GM12878 (cell line): Measurements from ENCODE around the gene UBE2L6. TPM values are rescaled to one million over a fixed set of nuclear protein-coding genes. Genes with fewer than 3 reads are reported as not detected.

Experiments
- ATAC-seq: fragments of 200-7000 bp; cut with Tn5 transposase; 3 replicates; pipeline ENCODE4 v1.9.1; 2020; ENCODE audit warnings: mild to moderate bottlenecking, moderate library complexity
- BruUV-seq: library from RNA; stranded (reverse); fragments of 400-500 nt; replicated peaks from 2 replicates; lab custom pipeline; 2021; lab: Mats Ljungman, UMichigan
- CTCF ChIA-PET: fragments of 300-600 bp; sonication (Branson Sonifier 250); formaldehyde crosslinking; extraction: SDS; loops from one replicate; lab custom pipeline; 2021; ENCODE audit warnings: inconsistent platforms; lab: Yijun Ruan, JAX
- POLR2A ChIA-PET: fragments of 350-600 bp; formaldehyde crosslinking; extraction: SDS; loops from one replicate; lab custom pipeline; 2021; ENCODE audit warnings: inconsistent platforms; lab: Charles Lee
- RAD21 ChIA-PET: fragments of 300-600 bp; sonication (Branson Sonifier 250); formaldehyde crosslinking; loops from one replicate; lab custom pipeline; 2023; ENCODE audit warnings: antibody characterized with exemption; ENCODE audit not compliant: unreplicated experiment; lab: Charles Lee
- SMC1A ChIA-PET: fragments of 300-600 bp; sonication (Branson Sonifier 250); formaldehyde crosslinking; loops from one replicate; lab custom pipeline; 2023; ENCODE audit not compliant: unreplicated experiment, uncharacterized antibody; lab: Charles Lee
- DNase-seq: peaks from one replicate; pipeline ENCODE4 v3.0.0-alpha.2; 2011; ENCODE audit warnings: low read depth, low spot score
- FAIRE-seq: peaks from 3 replicates; lab custom pipeline; 2011; peaks lifted over from hg19 to GRCh38; lab: Jason Lieb, UNC
- H2AFZ ChIP-seq: 2 replicates; pipeline ENCODE4 v1.6.0; 2011; ENCODE audit warnings: low read depth, low read length, control low read depth; ENCODE audit not compliant: control insufficient read depth
- H3K27ac ChIP-seq: 2 replicates; pipeline ENCODE4 v1.5.1; 2011; ENCODE audit warnings: control low read depth; ENCODE audit not compliant: control insufficient read depth, insufficient read depth
- H3K27me3 ChIP-seq, 2 experiments: replicated peaks in 1 of 2; 2 replicates each; pipeline versions ENCODE4 v1.6.0 to v1.6.1; 2011; ENCODE audit warnings: low read length in 1 of 2; ENCODE audit not compliant: control insufficient read depth in 2 of 2, insufficient read depth in 2 of 2
- H3K36me3 ChIP-seq, 2 experiments: 2 replicates each; pipeline ENCODE4 v1.5.1; 2011; ENCODE audit warnings: low read length in 1 of 2; ENCODE audit not compliant: control insufficient read depth in 2 of 2, insufficient read depth in 2 of 2
- H3K4me1 ChIP-seq: 2 replicates; pipeline ENCODE4 v1.6.1; 2011; ENCODE audit warnings: mild to moderate bottlenecking, low read length, moderate library complexity, mixed read lengths; ENCODE audit not compliant: control insufficient read depth, insufficient read depth
- H3K4me2 ChIP-seq: 2 replicates; pipeline ENCODE4 v1.6.0; 2011; ENCODE audit warnings: control low read depth; ENCODE audit not compliant: control insufficient read depth, insufficient read depth
- H3K4me3 ChIP-seq: fragments of 200-600 bp; sonication (generic); 2 replicates; pipeline ENCODE4 v1.5.1; 2016
- H3K79me2 ChIP-seq: 2 replicates; pipeline ENCODE4 v1.6.0; 2011; ENCODE audit warnings: low read length; ENCODE audit not compliant: control insufficient read depth, insufficient read depth
- H3K9ac ChIP-seq: 2 replicates; pipeline ENCODE4 v1.8.0; 2011; ENCODE audit warnings: low read length, control low read depth, mixed read lengths; ENCODE audit not compliant: control insufficient read depth, insufficient read depth
- H3K9me3 ChIP-seq: replicated peaks from 3 replicates; pipeline ENCODE4 v1.5.1; 2011; ENCODE audit warnings: mild to moderate bottlenecking, low read length; ENCODE audit not compliant: control insufficient read depth, insufficient read depth
- H4K20me1 ChIP-seq: 2 replicates; pipeline ENCODE4 v1.6.0; 2011; ENCODE audit not compliant: control insufficient read depth, insufficient read depth
- CHD2 ChIP-seq: IDR thresholded peaks from 2 replicates; pipeline ENCODE4 v1.6.1; 2011; ENCODE audit warnings: low read depth, low read length, improper control_type of control experiment, borderline replicate concordance
- CREM ChIP-seq: IDR thresholded peaks from 2 replicates; pipeline ENCODE4 v1.6.1; 2014; ENCODE audit warnings: antibody characterized with exemption, low read depth
- ETV6 ChIP-seq, 2 experiments: fragments of 450-650 bp in 1 of 2; IDR thresholded peaks in 1 of 2; conservative IDR thresholded peaks in 1 of 2; 2 replicates each; pipeline ENCODE4 v1.6.1; 2014; ENCODE audit warnings: antibody characterized with exemption in 1 of 2, borderline replicate concordance in 1 of 2, low read depth in 1 of 2, mild to moderate bottlenecking in 1 of 2, moderate library complexity in 1 of 2
- STAT3 ChIP-seq: IDR thresholded peaks from 2 replicates; pipeline ENCODE4 v1.6.1; 2011; ENCODE audit warnings: low read depth, low read length, improper control_type of control experiment
- ZNF274 ChIP-seq: IDR thresholded peaks from one replicate; pipeline ENCODE4 v1.8.0; 2011; ENCODE audit not compliant: insufficient read length, insufficient read depth
- ZNF592 ChIP-seq: fragments of 450-650 bp; IDR thresholded peaks from 2 replicates; pipeline ENCODE4 v1.6.1; 2017; ENCODE audit warnings: mild to moderate bottlenecking, moderate library complexity
- WGBS: methylation state at CpG from one replicate; pipeline ENCODE4 v1.1.6; 2016; ENCODE audit warnings: low lambda C conversion rate; ENCODE audit not compliant: insufficient replicate concordance, insufficient coverage; ENCODE audit errors: missing lambda C conversion rate; 5-methylcytosine and 5-hydroxymethylcytosine counted together
- in situ Hi-C: fragments of 300-500 bp; cut with MboI; formaldehyde crosslinking; loops from 9 replicates; pipeline ENCODE4 v1.14.3; 2018; ENCODE audit warnings: mixed read lengths
- intact Hi-C: fragments of 100-400 bp; cut with micrococcal nuclease; formaldehyde crosslinking; loops from one replicate; pipeline ENCODE4 v1.14.2; 2022; ENCODE audit not compliant: unreplicated experiment
- polyA plus RNA-seq, 11 experiments: library from polyadenylated mRNA; depleted of rRNA in 4 of 11; unstranded in 6 of 11; stranded (reverse) in 5 of 11; fragments of >200 nt; fragmentation: Nextera tagmentation in 4 of 11; fragmentation: Illumina TruSeq in 1 of 11; extraction: Ambion mirVana in 4 of 11; extraction: Trizol in 1 of 11; gene quantifications; 1 replicate in 1 of 11; 2 replicates in 10 of 11; pipeline versions ENCODE4 v1.2.1 to v1.2.3, GENCODE V29; 2011 to 2016; ENCODE audit warnings: inconsistent platforms in 2 of 11, missing spikeins in 2 of 11, low read depth in 1 of 11
- total RNA-seq, 4 experiments: library from RNA; depleted of rRNA in 3 of 4; stranded (reverse); fragments of >200 nt in 3 of 4; fragmentation: Illumina TruSeq in 1 of 4; extraction: Trizol in 1 of 4; gene quantifications; 2 replicates each; pipeline versions ENCODE4 v1.2.1 to v1.2.3, GENCODE V29; 2013 to 2021

The UBE2L6 gene
- total and polyA plus RNA-seq, 10 of the 15 experiments (the other 5 are each of a cell fraction or from before 2014, with no cell fraction given) = 114 to 295 (median 173) TPM

DNA sequence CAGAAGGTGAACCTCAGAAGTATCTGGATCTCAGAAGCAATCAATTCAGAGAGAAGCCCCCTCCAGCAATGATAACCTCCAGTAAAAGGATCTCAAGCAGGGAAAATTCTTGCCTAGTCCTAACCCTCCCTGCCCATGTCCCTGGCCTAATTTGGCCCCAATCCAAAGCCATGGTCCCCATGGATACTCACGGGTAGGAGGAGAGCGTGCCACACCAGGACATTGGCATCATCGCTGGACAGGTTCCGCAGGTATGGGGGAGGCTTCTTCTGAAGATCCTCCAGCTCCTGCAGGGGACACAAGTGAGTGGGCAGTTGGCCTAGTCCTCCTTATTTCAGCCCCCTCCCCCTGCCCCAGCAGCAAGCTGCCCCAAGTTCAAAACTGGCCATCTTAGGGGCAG, 7.3 kb downstream of the UBE2L6 start (continued):
- TF ChIP-seq ZNF592 = no peak

DNA sequence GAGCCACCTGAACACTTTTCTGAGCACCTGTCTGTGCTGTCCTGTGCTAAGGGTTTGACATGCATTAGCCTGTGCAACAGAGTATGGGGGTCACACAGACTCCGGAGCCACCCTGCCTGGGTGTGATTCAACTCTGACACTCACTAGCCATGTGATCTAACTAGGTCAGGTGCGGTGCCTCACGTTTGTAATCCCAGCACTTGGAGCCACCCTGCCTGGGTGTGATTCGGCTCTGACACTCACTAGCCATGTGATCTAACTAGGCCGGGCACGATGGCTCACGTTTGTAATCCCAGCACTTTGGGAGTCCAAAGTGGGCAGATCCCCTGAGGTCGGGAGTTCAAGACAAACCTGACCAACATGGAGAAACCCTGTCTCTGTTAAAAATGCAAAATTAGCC, 11.4 kb downstream of the UBE2L6 start:
- in situ Hi-C loops = no loop called here
- no peak for FAIRE-seq
- Histone ChIP-seq H3K79me2 (peaks cover under 1% of the 10 kb centered on the region; the same call in 1 of the 2 replicates), H3K4me2 (no peak overlapping the region), H3K4me3 (no peak overlapping the region), H3K9me3 (no peaks in the 10 kb centered on the region), H3K27me3 (no peaks in the 10 kb centered on the region), H2AFZ (no peak overlapping the region), H3K36me3 (peaks cover 31 to 55% of the 10 kb centered on the region in 2 experiments), H3K4me1 (no peaks in the 10 kb centered on the region), H3K9ac (no peak overlapping the region), H3K27ac (no peak overlapping the region), H4K20me1 (no peaks in the 10 kb centered on the region)
- no peak for ATAC-seq
- ChIA-PET CTCF (interaction anchor here (1.0 kb wide), 1 partner anchor 14 kb away, joined by 4 read pairs; no protein-coding TSS in a partner anchor), SMC1A (interaction anchor here (0.5 to 1.6 kb wide), 2 partner anchors 38 to 67 kb away, joined by 3 to 4 read pairs; no protein-coding TSS in a partner anchor), POLR2A (no interaction called here), RAD21 (no interaction called here)
- no TSS peak for BruUV-seq
- 97% methylated on average over 8 of the region's 8 CpGs for WGBS
- intact Hi-C loops = no loop called here
- TF ChIP-seq CHD2 (no peak), CREM (no peak), ZNF274 (no peak), ETV6 (conservative IDR thresholded peaks at IDR 0.05 in 1 of 2, IDR thresholded peaks at IDR 0.05 in 1 of 2; ENCODE audit: borderline replicate concordance in 1 of 2, low read depth in 1 of 2) (no peak), STAT3 (no peak)
- no peak for DNase-seq
